B cell (primary cell): Measurements from ENCODE around the gene RALGAPB. TPM values are rescaled to one million over a fixed set of nuclear protein-coding genes. Genes with fewer than 3 reads are reported as not detected.

Source experiments
- ATAC-seq: fragments of 200-7000 bp; cut with Tn5 transposase; one replicate; pipeline ENCODE4 v1.10.0; 2021; ENCODE audit warnings: low read depth, mild to moderate bottlenecking, moderate number of reproducible peaks, moderate library complexity
- CTCF ChIA-PET: fragments of 350-600 bp; sonication (Branson Sonifier 250); formaldehyde crosslinking; loops from one replicate; lab custom pipeline; 2021; ENCODE audit warnings: antibody characterized with exemption, inconsistent platforms; lab: Charles Lee
- POLR2A ChIA-PET: fragments of 350-600 bp; sonication (Branson Sonifier 250); formaldehyde crosslinking; loops from one replicate; lab custom pipeline; 2021; ENCODE audit warnings: antibody characterized with exemption; lab: Charles Lee
- DNase-seq: peaks from one replicate; pipeline ENCODE4 v3.0.0; 2013
- H2AFZ ChIP-seq: 2 replicates; pipeline ENCODE4 v1.6.1; 2012; ENCODE audit warnings: mild to moderate bottlenecking, low read depth, low read length; ENCODE audit not compliant: insufficient read depth, poor library complexity, severe bottlenecking
- H3K27ac ChIP-seq, 2 donors: 1 replicate in 1 of 2; 2 replicates in 1 of 2; pipeline ENCODE4 v1.5.1; 2012 to 2013; ENCODE audit warnings: low read length in 2 of 2, mild to moderate bottlenecking in 2 of 2, moderate library complexity in 1 of 2
- H3K27me3 ChIP-seq, 4 experiments: fragments of 200-600 bp in 1 of 4; sonication (generic) in 1 of 4; replicated peaks in 1 of 4; 1 replicate in 2 of 4; 2 replicates in 2 of 4; pipeline versions ENCODE4 v1.6.1 to v1.7.0; 2013 to 2016; ENCODE audit warnings: low read length in 3 of 4, mild to moderate bottlenecking in 2 of 4, mixed read lengths in 1 of 4, moderate library complexity in 1 of 4; ENCODE audit not compliant: insufficient read depth in 4 of 4, control insufficient read depth in 3 of 4; ENCODE audit errors: control extremely low read depth in 1 of 4
- H3K36me3 ChIP-seq, 2 experiments: replicated peaks in 1 of 2; 1 replicate in 1 of 2; 2 replicates in 1 of 2; pipeline versions ENCODE4 v1.6.1 to v1.7.1; 2013; ENCODE audit warnings: low read length in 1 of 2; ENCODE audit not compliant: insufficient read depth in 2 of 2, control insufficient read depth in 1 of 2; ENCODE audit errors: control extremely low read depth in 1 of 2, extremely low read depth in 1 of 2
- H3K4me1 ChIP-seq, 2 donors: fragments of 200-600 bp in 1 of 2; sonication (generic) in 1 of 2; 1 replicate in 1 of 2; 2 replicates in 1 of 2; pipeline versions ENCODE4 v1.5.1 to v1.6.1; 2013 to 2017; ENCODE audit warnings: low read length in 2 of 2; ENCODE audit not compliant: control insufficient read depth in 2 of 2, insufficient read depth in 2 of 2
- H3K4me2 ChIP-seq: replicated peaks from 2 replicates; pipeline ENCODE3; 2012; ENCODE audit warnings: mild to moderate bottlenecking, low read depth, low read length; ENCODE audit not compliant: poor library complexity, severe bottlenecking
- H3K4me3 ChIP-seq, 5 experiments: fragments of 200-600 bp in 1 of 5; sonication (generic) in 1 of 5; 1 replicate in 3 of 5; 2 replicates in 2 of 5; pipeline versions ENCODE4 v1.5.1 to v1.7.0; 2011 to 2016; ENCODE audit warnings: low read length in 4 of 5, mild to moderate bottlenecking in 4 of 5, low read depth in 2 of 5, control low read depth in 1 of 5, moderate library complexity in 1 of 5; ENCODE audit not compliant: insufficient read depth in 1 of 5; ENCODE audit errors: control extremely low read depth in 1 of 5, extremely low read depth in 1 of 5
- H3K79me2 ChIP-seq: fragments of 200-600 bp; sonication (generic); one replicate; pipeline ENCODE4 v1.6.0; 2016; ENCODE audit warnings: low read length; ENCODE audit not compliant: control insufficient read depth, insufficient read depth
- H3K9ac ChIP-seq: fragments of 200-600 bp; sonication (generic); 2 replicates; pipeline ENCODE4 v1.6.1; 2017; ENCODE audit warnings: mild to moderate bottlenecking, low read length, moderate library complexity
- H3K9me3 ChIP-seq, 3 donors: one replicate each; pipeline versions ENCODE4 v1.6.1 to v1.7.1; 2013; ENCODE audit warnings: low read length in 2 of 3; ENCODE audit not compliant: control insufficient read depth in 2 of 3, insufficient read depth in 1 of 3; ENCODE audit errors: control extremely low read depth in 1 of 3
- H4K20me1 ChIP-seq: 2 replicates; pipeline ENCODE4 v1.6.0; 2012; ENCODE audit warnings: mild to moderate bottlenecking, low read length; ENCODE audit not compliant: insufficient read depth, control insufficient read depth, poor library complexity, severe bottlenecking
- H3K27ac Mint-ChIP-seq: one replicate; pipeline ENCODE4 v1.8.0; 2021; ENCODE audit warnings: mixed read lengths
- H3K27me3 Mint-ChIP-seq: one replicate; pipeline ENCODE4 v1.8.0; 2021; ENCODE audit warnings: mixed read lengths
- H3K4me1 Mint-ChIP-seq: one replicate; pipeline ENCODE4 v1.8.0; 2021; ENCODE audit warnings: mixed read lengths
- H3K4me3 Mint-ChIP-seq: one replicate; pipeline ENCODE4 v1.8.0; 2021; ENCODE audit warnings: mixed read lengths
- H3K9me3 Mint-ChIP-seq: one replicate; pipeline ENCODE4 v1.8.0; 2022; ENCODE audit warnings: mixed read lengths; ENCODE audit not compliant: insufficient read depth
- EZH2 ChIP-seq: IDR thresholded peaks from 2 replicates; pipeline ENCODE4 v1.6.1; 2012; ENCODE audit warnings: borderline replicate concordance, low read depth, mild to moderate bottlenecking, moderate library complexity, low read length; ENCODE audit not compliant: insufficient read depth, poor library complexity, severe bottlenecking
- WGBS: methylation state at CpG from one replicate; pipeline ENCODE4 v1.1.5; 2013; ENCODE audit warnings: missing lambda C conversion rate; ENCODE audit not compliant: insufficient coverage; 5-methylcytosine and 5-hydroxymethylcytosine counted together
- intact Hi-C: fragments of 100-400 bp; cut with micrococcal nuclease; formaldehyde crosslinking; loops from one replicate; pipeline ENCODE4 v1.10.0; 2022
- polyA plus RNA-seq: library from polyadenylated mRNA; depleted of rRNA; stranded (reverse); fragments of >200 nt; gene quantifications from 2 replicates; pipeline ENCODE4 v1.2.3, GENCODE V29; 2012
- total RNA-seq, 2 donors: library from RNA; stranded (reverse); fragments of 120-200 nt in 1 of 2; gene quantifications; 1 replicate in 1 of 2; 2 replicates in 1 of 2; pipeline versions ENCODE4 v1.2.3 to v1.2.4, GENCODE V29; 2013 to 2022
- TF ChIP-seq, protein P1 (sequence below): fragments of 200-600 bp; IDR thresholded peaks from one replicate; pipeline ENCODE4 v1.8.0; 2022; ENCODE audit warnings: antibody characterized with exemption, mild to moderate bottlenecking

The RALGAPB gene
- total and polyA plus RNA-seq, 2 donors (not counting 1 experiment from before 2014, with no cell fraction given) = 15.0 to 58.3 TPM

DNA sequence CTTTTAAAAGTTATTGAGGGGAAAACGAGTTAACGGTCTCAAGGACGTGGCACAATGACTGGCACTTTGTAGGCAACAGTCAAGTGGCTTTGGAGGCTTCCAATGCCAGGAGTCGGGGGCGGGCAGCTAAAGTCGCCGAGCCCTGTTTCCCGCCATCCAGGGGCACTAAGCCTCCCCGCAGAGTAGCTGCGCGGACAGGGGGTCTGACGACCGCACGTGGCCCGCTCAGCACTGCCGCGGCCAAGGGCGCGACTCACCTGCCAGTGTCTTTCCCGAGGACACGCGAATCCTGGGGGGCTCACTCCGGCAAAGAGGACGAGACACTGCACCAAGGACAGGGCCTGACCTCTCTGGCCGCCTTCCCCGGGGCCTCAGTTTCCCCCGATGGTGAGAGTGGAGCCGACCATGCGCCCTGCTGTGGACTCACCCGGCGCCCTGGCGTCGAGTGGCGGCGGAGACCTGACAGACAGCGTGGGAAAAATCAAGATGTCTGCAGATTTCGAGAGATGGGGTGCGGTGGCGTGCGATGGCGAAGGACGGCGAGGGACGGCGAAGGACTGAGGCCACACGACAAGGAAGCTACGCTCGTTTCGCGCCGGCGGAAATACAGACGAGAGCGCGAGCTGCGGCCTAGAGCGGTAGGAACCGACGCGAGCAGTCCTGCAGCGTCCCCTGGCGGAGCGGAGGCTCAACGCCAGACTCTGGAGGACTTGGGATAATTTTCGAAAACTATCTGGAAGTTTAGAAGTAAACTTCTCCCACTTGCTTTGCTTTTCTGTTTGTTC, 37.7 kb upstream of the RALGAPB start, which contains the start of gene SNHG17:
TSS of gene SNHG17 (minus strand) at position 559 of the 785 bp plus-strand sequence.
- peak within 1 kb of the TSS; percentile 83 for H3K4me2 ChIP-seq
- H3K4me3 ChIP-seq = peak within 1 kb of the TSS; percentile 56 to 96 (median 88)
- peaks cover 32% of the 10 kb centered on the region for H3K79me2 ChIP-seq
- Mint-ChIP-seq H3K4me1 (peaks cover 27% of the 10 kb centered on the region), H3K9me3 (no peaks in the 10 kb centered on the region), H3K4me3 (peak within 1 kb of the TSS; percentile 99), H3K27me3 (peaks cover 12% of the 10 kb centered on the region), H3K27ac (peak within 1 kb of the TSS; percentile 98)
- peak; percentile 95 for DNase-seq
- H2AFZ ChIP-seq = peak within 1 kb of the TSS; percentile 83
- CTCF ChIA-PET = interaction anchor here (0.8 to 6.1 kb wide), 8 partner anchors 12 to 377 kb away, joined by 3 to 156 read pairs (median 4); partner anchors contain the start of genes ACTR5 and RALGAPB
- peak within 1 kb of the TSS; percentile 72 to 83 for H3K27ac ChIP-seq
- H4K20me1 ChIP-seq = peaks cover 39% of the 10 kb centered on the region
- peaks cover 0 to 3% (median 0%) of the 10 kb centered on the region in 4 experiments for H3K27me3 ChIP-seq
- intact Hi-C loops = loop anchor here (1.0 to 2.0 kb wide), 3 partner anchors 11 to 402 kb away; partner anchors contain the start of genes RPRD1B and TTI1
- POLR2A ChIA-PET = interaction anchor here (0.8 to 1.3 kb wide), 5 partner anchors 10 to 38 kb away, joined by 3 to 36 read pairs (median 3); partner anchors contain the start of gene RALGAPB
- H3K4me1 ChIP-seq = peaks cover 11 to 13% of the 10 kb centered on the region in 2 donors
- TF ChIP-seq, protein P1, sequence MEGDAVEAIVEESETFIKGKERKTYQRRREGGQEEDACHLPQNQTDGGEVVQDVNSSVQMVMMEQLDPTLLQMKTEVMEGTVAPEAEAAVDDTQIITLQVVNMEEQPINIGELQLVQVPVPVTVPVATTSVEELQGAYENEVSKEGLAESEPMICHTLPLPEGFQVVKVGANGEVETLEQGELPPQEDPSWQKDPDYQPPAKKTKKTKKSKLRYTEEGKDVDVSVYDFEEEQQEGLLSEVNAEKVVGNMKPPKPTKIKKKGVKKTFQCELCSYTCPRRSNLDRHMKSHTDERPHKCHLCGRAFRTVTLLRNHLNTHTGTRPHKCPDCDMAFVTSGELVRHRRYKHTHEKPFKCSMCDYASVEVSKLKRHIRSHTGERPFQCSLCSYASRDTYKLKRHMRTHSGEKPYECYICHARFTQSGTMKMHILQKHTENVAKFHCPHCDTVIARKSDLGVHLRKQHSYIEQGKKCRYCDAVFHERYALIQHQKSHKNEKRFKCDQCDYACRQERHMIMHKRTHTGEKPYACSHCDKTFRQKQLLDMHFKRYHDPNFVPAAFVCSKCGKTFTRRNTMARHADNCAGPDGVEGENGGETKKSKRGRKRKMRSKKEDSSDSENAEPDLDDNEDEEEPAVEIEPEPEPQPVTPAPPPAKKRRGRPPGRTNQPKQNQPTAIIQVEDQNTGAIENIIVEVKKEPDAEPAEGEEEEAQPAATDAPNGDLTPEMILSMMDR = peak; percentile 100
- TF ChIP-seq EZH2 = no peak
- peak within 1 kb of the TSS; percentile 74 for H3K9ac ChIP-seq
- peaks cover 0 to 24% of the 10 kb centered on the region in 2 experiments for H3K36me3 ChIP-seq
- no peaks in the 10 kb centered on the region for H3K9me3 ChIP-seq
- 0% methylated on average over 63 of the region's 65 CpGs for WGBS
- peak; percentile 92 for ATAC-seq
